IMR-90 (cell line): Measurements from ENCODE around the gene DUSP22. TPM values are rescaled to one million over a fixed set of nuclear protein-coding genes. Genes with fewer than 3 reads are reported as not detected.

Source experiments
- ATAC-seq: fragments of 200-7000 bp; cut with Tn5 transposase; 2 replicates; pipeline ENCODE4 v1.9.1; 2020; ENCODE audit warnings: low read depth, mild to moderate bottlenecking, moderate library complexity
- BruUV-seq: library from RNA; stranded (reverse); fragments of 400-500 nt; replicated peaks from 2 replicates; lab custom pipeline; 2021; lab: Mats Ljungman, UMichigan
- CTCF ChIA-PET: fragments of 300-600 bp; formaldehyde crosslinking; extraction: SDS; loops from one replicate; lab custom pipeline; 2021; ENCODE audit warnings: antibody characterized with exemption; lab: Yijun Ruan, JAX
- POLR2A ChIA-PET: fragments of 300-600 bp; sonication (Branson Sonifier 250); formaldehyde crosslinking; loops from one replicate; lab custom pipeline; 2022; ENCODE audit warnings: antibody characterized with exemption; ENCODE audit not compliant: unreplicated experiment; lab: Charles Lee
- DNase-seq: peaks from one replicate; pipeline ENCODE4 v3.0.0; 2013
- H2AFZ ChIP-seq: replicated peaks from 2 replicates; pipeline ENCODE3; 2013; ENCODE audit warnings: low read length, mild to moderate bottlenecking; ENCODE audit not compliant: poor library complexity
- H2AK5ac ChIP-seq: 2 replicates; pipeline ENCODE4 v1.6.1; 2013; ENCODE audit warnings: low read depth, low read length, inconsistent platforms
- H2AK9ac ChIP-seq: replicated peaks from 2 replicates; pipeline ENCODE3; 2013; ENCODE audit warnings: mild to moderate bottlenecking, low read depth, low read length, moderate library complexity; ENCODE audit not compliant: poor library complexity
- H2BK120ac ChIP-seq: 2 replicates; pipeline ENCODE4 v1.6.1; 2013; ENCODE audit warnings: low read depth, low read length, inconsistent platforms
- H2BK15ac ChIP-seq: 3 replicates; pipeline ENCODE4 v1.6.1; 2013; ENCODE audit warnings: low read depth, low read length, inconsistent platforms
- H2BK20ac ChIP-seq: 2 replicates; pipeline ENCODE4 v1.6.1; 2013; ENCODE audit warnings: low read depth, mild to moderate bottlenecking, inconsistent platforms, low read length, moderate library complexity
- H2BK5ac ChIP-seq: 2 replicates; pipeline ENCODE4 v1.6.1; 2013; ENCODE audit warnings: mild to moderate bottlenecking, low read depth, low read length, inconsistent platforms; ENCODE audit not compliant: poor library complexity, severe bottlenecking
- H3K14ac ChIP-seq: replicated peaks from 2 replicates; pipeline ENCODE4 v1.6.1; 2013; ENCODE audit warnings: low read depth, low read length, inconsistent platforms
- H3K18ac ChIP-seq: 2 replicates; pipeline ENCODE4 v1.6.1; 2013; ENCODE audit warnings: low read depth, low read length, control low read depth
- H3K23ac ChIP-seq: 2 replicates; pipeline ENCODE4 v1.6.1; 2013; ENCODE audit warnings: low read depth, low read length, inconsistent platforms
- H3K27ac ChIP-seq: 2 replicates; pipeline ENCODE4 v1.5.1; 2013; ENCODE audit warnings: mild to moderate bottlenecking, control low read depth, low read length; ENCODE audit not compliant: insufficient read depth
- H3K27me3 ChIP-seq: 2 replicates; pipeline ENCODE4 v1.6.1; 2013; ENCODE audit warnings: low read length; ENCODE audit not compliant: control insufficient read depth, insufficient read depth
- H3K36me3 ChIP-seq: 2 replicates; pipeline ENCODE4 v1.6.1; 2013; ENCODE audit warnings: low read length, mixed read lengths; ENCODE audit not compliant: control insufficient read depth, insufficient read depth
- H3K4ac ChIP-seq: 2 replicates; pipeline ENCODE4 v1.6.1; 2013; ENCODE audit warnings: low read depth, low read length, inconsistent platforms
- H3K4me1 ChIP-seq: 2 replicates; pipeline ENCODE4 v1.6.1; 2013; ENCODE audit warnings: low read length, mixed read lengths; ENCODE audit not compliant: control insufficient read depth, insufficient read depth
- H3K4me2 ChIP-seq: 2 replicates; pipeline ENCODE4 v1.6.1; 2013; ENCODE audit warnings: low read depth, mild to moderate bottlenecking, control low read depth, low read length, moderate library complexity
- H3K4me3 ChIP-seq: 2 replicates; pipeline ENCODE4 v1.5.1; 2013; ENCODE audit warnings: low read depth, mild to moderate bottlenecking, control low read depth, low read length, moderate library complexity; ENCODE audit not compliant: insufficient read depth
- H3K56ac ChIP-seq: 2 replicates; pipeline ENCODE4 v1.6.1; 2013; ENCODE audit warnings: low read length, inconsistent platforms; ENCODE audit not compliant: insufficient read depth; ENCODE audit errors: extremely low read depth
- H3K79me1 ChIP-seq, 2 experiments: 2 replicates each; pipeline ENCODE4 v1.6.1; 2013; ENCODE audit warnings: low read length in 2 of 2, inconsistent platforms in 1 of 2, low read depth in 1 of 2
- H3K9ac ChIP-seq: 2 replicates; pipeline ENCODE4 v1.6.1; 2013; ENCODE audit warnings: low read depth, low read length, control low read depth
- H3K9me1 ChIP-seq: 2 replicates; pipeline ENCODE4 v1.6.1; 2013; ENCODE audit warnings: low read length, inconsistent platforms; ENCODE audit not compliant: insufficient read depth
- H3K9me3 ChIP-seq: 2 replicates; pipeline ENCODE4 v1.6.1; 2013; ENCODE audit warnings: low read length; ENCODE audit not compliant: control insufficient read depth, insufficient read depth
- H4K20me1 ChIP-seq: 2 replicates; pipeline ENCODE4 v1.6.1; 2013; ENCODE audit warnings: low read length, inconsistent platforms; ENCODE audit not compliant: insufficient read depth
- H4K5ac ChIP-seq: 2 replicates; pipeline ENCODE4 v1.6.1; 2013; ENCODE audit warnings: mild to moderate bottlenecking, low read depth, low read length, control low read depth
- H4K8ac ChIP-seq, 2 experiments: 2 replicates each; pipeline ENCODE4 v1.6.1; 2013; ENCODE audit warnings: low read depth in 2 of 2, low read length in 2 of 2, control low read depth in 1 of 2, inconsistent platforms in 1 of 2
- H4K91ac ChIP-seq: 2 replicates; pipeline ENCODE4 v1.6.1; 2013; ENCODE audit warnings: low read depth, low read length, inconsistent platforms; ENCODE audit not compliant: insufficient read depth
- BHLHE40 ChIP-seq: fragments of 150-350 bp; IDR thresholded peaks from 2 replicates; pipeline ENCODE4 v1.6.1; 2016; ENCODE audit warnings: mild to moderate bottlenecking, low read depth, low read length
- CEBPB ChIP-seq: IDR thresholded peaks from 2 replicates; pipeline ENCODE4 v1.6.1; 2012; ENCODE audit warnings: low read depth, low read length, improper control_type of control experiment
- CTCF ChIP-seq: conservative IDR thresholded peaks from 2 replicates; pipeline ENCODE4 v1.5.1; 2012; ENCODE audit warnings: mild to moderate bottlenecking, low read depth, low read length, improper control_type of control experiment
- FOS ChIP-seq: fragments of 150-350 bp; IDR thresholded peaks from 2 replicates; pipeline ENCODE4 v1.6.1; 2016; ENCODE audit warnings: low read depth, low read length
- MAFK ChIP-seq: IDR thresholded peaks from 2 replicates; pipeline ENCODE4 v1.6.1; 2012; ENCODE audit warnings: low read depth, low read length, improper control_type of control experiment
- MXI1 ChIP-seq: IDR thresholded peaks from 2 replicates; pipeline ENCODE4 v1.6.1; 2012; ENCODE audit warnings: low read depth, mild to moderate bottlenecking, low read length, moderate library complexity, borderline replicate concordance
- POLR2A ChIP-seq: IDR thresholded peaks from 2 replicates; pipeline ENCODE4 v1.6.1; 2012; ENCODE audit warnings: mild to moderate bottlenecking, low read depth, low read length
- RCOR1 ChIP-seq: IDR thresholded peaks from 2 replicates; pipeline ENCODE4 v1.6.1; 2012; ENCODE audit warnings: mild to moderate bottlenecking, low read length, improper control_type of control experiment; ENCODE audit not compliant: insufficient replicate concordance
- RFX5 ChIP-seq: IDR thresholded peaks from 2 replicates; pipeline ENCODE4 v1.8.0; 2012; ENCODE audit warnings: low read depth, mild to moderate bottlenecking, low read length, moderate library complexity
- USF2 ChIP-seq: fragments of 150-350 bp; IDR thresholded peaks from 2 replicates; pipeline ENCODE4 v1.6.1; 2017; ENCODE audit warnings: mild to moderate bottlenecking, antibody characterized with exemption, low read length, low read depth
- WGBS, 2 experiments: methylation state at CpG; one replicate each; pipeline versions ENCODE4 v1.1.5 to v1.1.7; 2013; ENCODE audit warnings: missing lambda C conversion rate in 2 of 2; ENCODE audit not compliant: insufficient read length in 1 of 2; ENCODE audit errors: extremely low coverage in 2 of 2; 5-methylcytosine and 5-hydroxymethylcytosine counted together
- dilution Hi-C: fragments of 300-500 bp; cut with HindIII; formaldehyde crosslinking; loops from one replicate; pipeline ENCODE4 v1.14.3; 2018; ENCODE audit warnings: low sequenced_read_pairs; ENCODE audit not compliant: unreplicated experiment
- in situ Hi-C: fragments of 300-500 bp; cut with MboI; formaldehyde crosslinking; loops from 3 replicates; pipeline ENCODE4 v1.14.3; 2019; ENCODE audit warnings: low sequenced_read_pairs, inconsistent platforms, mixed read lengths
- intact Hi-C: fragments of 100-400 bp; cut with micrococcal nuclease; formaldehyde crosslinking; loops from 2 replicates; pipeline ENCODE4 v1.10.0; 2022
- polyA plus RNA-seq, 3 experiments: library from polyadenylated mRNA; depleted of rRNA; stranded (reverse); fragments of >200 nt; gene quantifications; 2 replicates each; pipeline ENCODE4 v1.2.3, GENCODE V29; 2012; ENCODE audit warnings: low replicate concordance in 1 of 3
- total RNA-seq: library from RNA; depleted of rRNA; stranded (reverse); fragments of >200 nt; gene quantifications from 2 replicates; pipeline ENCODE4 v1.2.3, GENCODE V29; 2012
- TF ChIP-seq, protein P1 (sequence below): fragments of 150-350 bp; IDR thresholded peaks from 2 replicates; pipeline ENCODE4 v1.6.1; 2016; ENCODE audit warnings: low read depth, mild to moderate bottlenecking, low read length, moderate library complexity, borderline replicate concordance

Gene DUSP22
- total and polyA plus RNA-seq, 2 of the 4 experiments (the other 2 are of a cell fraction): 7.1 to 8.2 TPM

- Histone ChIP-seq H3K4me1 (no peaks in the 10 kb centered on the region), H3K23ac (no peak overlapping the region), H3K14ac (no peak overlapping the region), H3K9me3 (peaks cover 23% of the 10 kb centered on the region), H3K4ac (no peak overlapping the region), H2BK5ac (no peak overlapping the region), H2BK15ac (no peak overlapping the region), H2AK5ac (no peak overlapping the region), H3K4me3 (no peak overlapping the region), H3K9me1 (no peaks in the 10 kb centered on the region), H3K27me3 (peaks cover 4% of the 10 kb centered on the region; the same call in 1 of the 2 replicates), H3K18ac (no peak overlapping the region), H2BK20ac (no peak overlapping the region), H4K8ac (no peak overlapping the region), H4K5ac (no peak overlapping the region), H4K20me1 (no peaks in the 10 kb centered on the region), H3K79me1 (no peaks in the 10 kb centered on the region), H3K36me3 (no peaks in the 10 kb centered on the region), H2AK9ac (no peak overlapping the region), H3K27ac (no peak overlapping the region), H2AFZ (no peak overlapping the region), H3K56ac (no peak overlapping the region), H3K9ac (no peak overlapping the region), H4K91ac (no peak overlapping the region), H3K4me2 (no peak overlapping the region), H2BK120ac (no peak overlapping the region)
- WGBS, 2 experiments: 76% methylated on average over 10 of the region's 14 CpGs; no CpG with 5 or more reads in 1 of the 2 experiments
- dilution Hi-C loops (no loop called here), in situ Hi-C loops (no loop called here), intact Hi-C loops (no loop called here)
- POLR2A ChIA-PET: no interaction called here
- TF ChIP-seq MAFK (no peak), CTCF (no peak), MXI1 (no peak), RCOR1 (no peak), POLR2A (no peak), FOS (no peak), USF2 (no peak), CEBPB (no peak), BHLHE40 (no peak), RFX5 (no peak)
- TF ChIP-seq, protein P1, sequence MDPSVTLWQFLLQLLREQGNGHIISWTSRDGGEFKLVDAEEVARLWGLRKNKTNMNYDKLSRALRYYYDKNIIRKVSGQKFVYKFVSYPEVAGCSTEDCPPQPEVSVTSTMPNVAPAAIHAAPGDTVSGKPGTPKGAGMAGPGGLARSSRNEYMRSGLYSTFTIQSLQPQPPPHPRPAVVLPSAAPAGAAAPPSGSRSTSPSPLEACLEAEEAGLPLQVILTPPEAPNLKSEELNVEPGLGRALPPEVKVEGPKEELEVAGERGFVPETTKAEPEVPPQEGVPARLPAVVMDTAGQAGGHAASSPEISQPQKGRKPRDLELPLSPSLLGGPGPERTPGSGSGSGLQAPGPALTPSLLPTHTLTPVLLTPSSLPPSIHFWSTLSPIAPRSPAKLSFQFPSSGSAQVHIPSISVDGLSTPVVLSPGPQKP: no peak
- DNase-seq: no peak
- ATAC-seq: no peak
- CTCF ChIA-PET: interaction anchor here (1.1 kb wide), 1 partner anchor 11 kb away, joined by 5 read pairs; no protein-coding TSS in a partner anchor
- no TSS peak for BruUV-seq
Measured at GRCh38 chr6:362231-362923, 70.1 kb downstream of the DUSP22 start.
